Spleen (tissue), 11 donors: ENCODE measurements around the gene LYPD3. TPM values are rescaled to one million over a fixed set of nuclear protein-coding genes. Genes with fewer than 3 reads are reported as not detected.

Source experiments
- DNase-seq: peaks from one replicate; pipeline ENCODE4 v3.0.0-alpha.2; 2020
- H3K27ac ChIP-seq, 8 donors: fragments of 200-600 bp; sonication (generic) in 7 of 8; 1 replicate in 4 of 8; 2 replicates in 4 of 8; pipeline versions ENCODE4 v1.5.0 to v1.8.0; 2016 to 2021; ENCODE audit warnings: inconsistent platforms in 4 of 8, mild to moderate bottlenecking in 4 of 8, moderate library complexity in 1 of 8
- H3K27me3 ChIP-seq, 7 donors: fragments of 200-600 bp; sonication (generic) in 6 of 7; replicated peaks in 1 of 7; 1 replicate in 4 of 7; 2 replicates in 3 of 7; pipeline versions ENCODE4 v1.5.0 to v1.8.0; 2016 to 2021; ENCODE audit warnings: inconsistent platforms in 3 of 7, mild to moderate bottlenecking in 1 of 7
- H3K36me3 ChIP-seq, 6 donors: fragments of 200-600 bp; sonication (generic) in 5 of 6; 1 replicate in 4 of 6; 2 replicates in 2 of 6; pipeline versions ENCODE4 v1.5.0 to v1.8.0; 2016 to 2021; ENCODE audit warnings: inconsistent platforms in 2 of 6
- H3K4me1 ChIP-seq, 6 donors: fragments of 200-600 bp; sonication (generic) in 5 of 6; 1 replicate in 3 of 6; 2 replicates in 3 of 6; pipeline versions ENCODE4 v1.5.0 to v1.8.0; 2016 to 2021; ENCODE audit warnings: inconsistent platforms in 3 of 6
- H3K4me3 ChIP-seq, 8 donors: fragments of 200-600 bp; sonication (generic) in 7 of 8; 1 replicate in 4 of 8; 2 replicates in 4 of 8; pipeline versions ENCODE4 v1.5.0 to v1.8.0; 2016 to 2021; ENCODE audit warnings: inconsistent platforms in 4 of 8, mild to moderate bottlenecking in 4 of 8, moderate library complexity in 2 of 8
- H3K9me3 ChIP-seq, 8 donors: fragments of 200-600 bp; sonication (generic) in 7 of 8; 1 replicate in 4 of 8; 2 replicates in 4 of 8; pipeline versions ENCODE4 v1.5.0 to v1.8.0; 2016 to 2021; ENCODE audit warnings: inconsistent platforms in 4 of 8
- CTCF ChIP-seq, 11 experiments: fragments of 200-600 bp in 7 of 11; fragments of 450-650 bp in 4 of 11; sonication (generic) in 4 of 11; IDR thresholded peaks in 8 of 11; conservative IDR thresholded peaks in 3 of 11; 1 replicate in 7 of 11; 2 replicates in 4 of 11; pipeline versions ENCODE4 v1.4.0 to v1.8.0; 2016 to 2021; ENCODE audit warnings: antibody characterized with exemption in 11 of 11, inconsistent platforms in 4 of 11, mild to moderate bottlenecking in 1 of 11
- POLR2A ChIP-seq, 3 donors: fragments of 450-650 bp; IDR thresholded peaks; one replicate each; pipeline ENCODE4 v1.5.1; 2017; ENCODE audit warnings: antibody characterized with exemption in 3 of 3, mild to moderate bottlenecking in 1 of 3
- POLR2AphosphoS5 ChIP-seq, 3 donors: sonication (generic); formaldehyde crosslinking; IDR thresholded peaks; one replicate each; pipeline ENCODE4 v1.5.1; 2017; ENCODE audit warnings: antibody characterized with exemption in 3 of 3
- WGBS, 5 donors: extraction: QIAGEN DNeasy Blood & Tissue Kit in 3 of 5; methylation state at CpG; one replicate each; pipeline versions ENCODE4 v1.1.5 to v1.1.7; 2013 to 2018; 5-methylcytosine and 5-hydroxymethylcytosine counted together
- intact Hi-C: fragments of 100-400 bp; cut with DNase I; formaldehyde crosslinking; loops from one replicate; pipeline ENCODE4 v1.15.0; 2023; ENCODE audit warnings: low total_unique reads
- polyA plus RNA-seq, 3 donors: library from polyadenylated mRNA; stranded (reverse); fragments of 200-250 nt; gene quantifications; one replicate each; pipeline ENCODE4 v1.2.1, GENCODE V29; 2013
- total RNA-seq, 7 donors: library from RNA; depleted of rRNA in 3 of 7; stranded (reverse); fragments of >200 nt in 3 of 7; fragmentation: NEBNext Ultra II Directional in 4 of 7; extraction: Animal tissue kit (Norgen Biotek cat#: 25700) in 4 of 7; gene quantifications; one replicate each; pipeline versions ENCODE4 v1.1.0 to v1.2.1, GENCODE V29; 2016 to 2021
- donor health status: healthy with polysubstance abuse.
- donor health status: DM: no; HTN: no; CAD: no; lungs with moderate emphysema.
- donor health status: DM: no; HTN: no; CAD: no.
- donor health status: Bipolar disorder and iron deficiency.
- donor health status: healthy.
- donor health status: DM: no; HTN: no; CAD: no.
- donor health status: DM: yes; HTN: yes; CAD: no.

LYPD3 gene
- total and polyA plus RNA-seq, 10 donors: 0.57 to 2.8 (median 1.5) TPM

GRCh38 chr19:43464134-43464775 is 1.2 kb downstream of the LYPD3 start:
- no peaks in the 10 kb centered on the region for H3K36me3 ChIP-seq
- intact Hi-C loops: no loop called here
- TF ChIP-seq POLR2A (IDR thresholded peaks at IDR 0.05): no peak
- peak in 2 of 3 donors; percentile 3 to 8 for TF ChIP-seq POLR2AphosphoS5 (IDR thresholded peaks at IDR 0.05)
- no peak for TF ChIP-seq CTCF (IDR thresholded peaks at IDR 0.05 in 8 of 11, conservative IDR thresholded peaks at IDR 0.05 in 3 of 11)
- WGBS, 5 donors: 10 to 14% (median 12%) methylated on average over 31 to 33 of the region's 33 CpGs
- peak; percentile 93 for DNase-seq
- peak overlapping the region; percentile 76 to 89 (median 85) for H3K27ac ChIP-seq
- peak overlapping the region; percentile 62 to 91 (median 82) for H3K4me3 ChIP-seq
- H3K4me1 ChIP-seq: peaks cover 5 to 55% (median 19%) of the 10 kb centered on the region in 6 donors
- H3K27me3 ChIP-seq: peaks cover 0 to 20% (median 0%) of the 10 kb centered on the region in 7 donors
- no peaks in the 10 kb centered on the region for H3K9me3 ChIP-seq

- H3K4me3 ChIP-seq: peak overlapping the region; percentile 62 to 91 (median 82)
- intact Hi-C loops: no loop called here
- peak; percentile 99 for DNase-seq
- H3K27me3 ChIP-seq: peaks cover 0 to 20% (median 0%) of the 10 kb centered on the region in 7 donors
- H3K36me3 ChIP-seq: no peaks in the 10 kb centered on the region
- WGBS, 5 donors: 0 to 2% (median 1%) methylated on average over 18 to 57 of the region's 57 CpGs
- H3K9me3 ChIP-seq: no peaks in the 10 kb centered on the region
- peaks cover 5 to 55% (median 19%) of the 10 kb centered on the region in 6 donors for H3K4me1 ChIP-seq
- TF ChIP-seq POLR2AphosphoS5 (IDR thresholded peaks at IDR 0.05) (peak; percentile 39 to 81 (median 75)), CTCF (IDR thresholded peaks at IDR 0.05 in 8 of 11, conservative IDR thresholded peaks at IDR 0.05 in 3 of 11) (peak in 2 of 11 experiments; percentile 23 to 25), POLR2A (IDR thresholded peaks at IDR 0.05) (no peak)
- peak overlapping the region; percentile 76 to 89 (median 85) for H3K27ac ChIP-seq
Observed at GRCh38 chr19:43463381-43464133, 1.9 kb downstream of the LYPD3 start.

GRCh38 chr19:43462785-43463380 is 2.5 kb downstream of the LYPD3 start:
- intact Hi-C loops: no loop called here
- 11 to 57% (median 14%) methylated on average over 7 to 33 of the region's 33 CpGs for WGBS, 5 donors
- H3K27ac ChIP-seq: peak overlapping the region in 7 of 8 donors; percentile 76 to 89 (median 86)

More at GRCh38 chr19:43462785-43463380, 2.5 kb downstream of the LYPD3 start:
- H3K9me3 ChIP-seq: no peaks in the 10 kb centered on the region
- no peaks in the 10 kb centered on the region for H3K36me3 ChIP-seq
- peaks cover 5 to 51% (median 19%) of the 10 kb centered on the region in 6 donors for H3K4me1 ChIP-seq
- peak overlapping the region; percentile 62 to 91 (median 82) for H3K4me3 ChIP-seq
- no peak for TF ChIP-seq POLR2AphosphoS5 (IDR thresholded peaks at IDR 0.05)
- TF ChIP-seq CTCF (IDR thresholded peaks at IDR 0.05 in 8 of 11, conservative IDR thresholded peaks at IDR 0.05 in 3 of 11): peak in 1 of 11 experiments; percentile 18
- TF ChIP-seq POLR2A (IDR thresholded peaks at IDR 0.05): no peak
- no peak for DNase-seq
- H3K27me3 ChIP-seq: peaks cover 0 to 20% (median 0%) of the 10 kb centered on the region in 7 donors
